ENCODE measurements around the gene THAP4.

The THAP4 gene

GRCh38 chr2:241534701-241535375 lies 102.1 kb downstream of the THAP4 start:
- in situ Hi-C loops (cut with HindIII; ENCODE audit: low sequenced_read_pairs), result no loop called here
